Activated CD4-positive, alpha-beta T cell treated with anti-CD3 and anti-CD28 coated beads, Interleukin-2, amount 10 ng/mL, durations not matched to agents 24 days and 14 days (primary cell): ENCODE measurements around the gene SCML2. TPM values are rescaled to one million over a fixed set of nuclear protein-coding genes. Genes with fewer than 3 reads are reported as not detected.
"Not testable (repeated sequence)": the region's sequence is repeated elsewhere in the genome, so short reads cannot be mapped to it uniquely, and the experiment has no call there.

Experiments used
- DNase-seq: peaks from one replicate; pipeline ENCODE4 v3.0.0; 2022
- H3K27ac Mint-ChIP-seq: one replicate; pipeline ENCODE4 v1.8.0; 2022; ENCODE audit warnings: mild to moderate bottlenecking, mixed read lengths
- H3K27me3 Mint-ChIP-seq: one replicate; pipeline ENCODE4 v1.8.0; 2022; ENCODE audit warnings: mixed read lengths
- H3K36me3 Mint-ChIP-seq: one replicate; pipeline ENCODE4 v1.8.0; 2022; ENCODE audit warnings: low read depth, mild to moderate bottlenecking, mixed read lengths
- H3K4me1 Mint-ChIP-seq: one replicate; pipeline ENCODE4 v1.8.0; 2021; ENCODE audit warnings: mixed read lengths
- H3K4me3 Mint-ChIP-seq: one replicate; pipeline ENCODE4 v1.8.0; 2022; ENCODE audit warnings: mild to moderate bottlenecking, moderate library complexity, mixed read lengths
- H3K9me3 Mint-ChIP-seq: one replicate; pipeline ENCODE4 v1.8.0; 2021; ENCODE audit warnings: mixed read lengths
- intact Hi-C: fragments of 100-400 bp; cut with micrococcal nuclease; formaldehyde crosslinking; loops from one replicate; pipeline ENCODE4 v1.15.1; 2023
- total RNA-seq: library from RNA; stranded (reverse); gene quantifications from 2 replicates; pipeline ENCODE4 v1.2.3, GENCODE V29; 2022

The SCML2 gene
- 2.9 and 3.3 TPM in 2 replicates for total RNA-seq

- peak within 1 kb of the TSS; percentile 75 for H3K4me3 Mint-ChIP-seq
- peak within 1 kb of the TSS; percentile 69 for H3K27ac Mint-ChIP-seq
- H3K4me1 Mint-ChIP-seq, result peaks cover 2% of the 10 kb centered on the region
- H3K27me3 Mint-ChIP-seq, result peaks cover 33% of the 10 kb centered on the region
- H3K9me3 Mint-ChIP-seq, result no peaks in the 10 kb centered on the region
- no peaks in the 10 kb centered on the region for H3K36me3 Mint-ChIP-seq
- DNase-seq, result peak; percentile 79
- intact Hi-C loops, result no loop called here
Measured at GRCh38 chrX:18354369-18355223, at the start of gene SCML2. TSS of gene SCML2 (minus strand) at chrX:18354688. CDS start at chrX:18334071, 20,617 bp downstream.

- intact Hi-C loops, result no loop called here
- Mint-ChIP-seq H3K4me3 (no peak overlapping the region), H3K9me3 (no peaks in the 10 kb centered on the region), H3K36me3 (no peaks in the 10 kb centered on the region), H3K27ac (no peak overlapping the region), H3K4me1 (no peaks in the 10 kb centered on the region), H3K27me3 (no peaks in the 10 kb centered on the region)
- DNase-seq, result no peak
Measured at GRCh38 chrX:18401848-18402213, 47.3 kb upstream of the SCML2 start.

- no peak overlapping the region for H3K4me3 Mint-ChIP-seq
- no peak overlapping the region for H3K27ac Mint-ChIP-seq
- no peaks in the 10 kb centered on the region for H3K27me3 Mint-ChIP-seq
- H3K9me3 Mint-ChIP-seq, result no peaks in the 10 kb centered on the region
- H3K36me3 Mint-ChIP-seq, result no peaks in the 10 kb centered on the region
- intact Hi-C loops, result loop anchor here (10.0 kb wide), 1 partner anchor 500 kb away; no protein-coding TSS in a partner anchor
- peaks cover 4% of the 10 kb centered on the region for H3K4me1 Mint-ChIP-seq
- DNase-seq, result no peak
Measured at GRCh38 chrX:18394477-18394876, 40.0 kb upstream of the SCML2 start.

- H3K9me3 Mint-ChIP-seq, result no peaks in the 10 kb centered on the region
- H3K4me3 Mint-ChIP-seq, result no peak overlapping the region
- H3K27me3 Mint-ChIP-seq, result no peaks in the 10 kb centered on the region
- intact Hi-C loops, result loop anchor here (1.0 to 10.0 kb wide), 2 partner anchors 504 to 943 kb away; no protein-coding TSS in a partner anchor
- no peaks in the 10 kb centered on the region for H3K36me3 Mint-ChIP-seq
- peak; percentile 85 for DNase-seq
- no peak overlapping the region for H3K27ac Mint-ChIP-seq
- H3K4me1 Mint-ChIP-seq, result peaks cover 4% of the 10 kb centered on the region
Measured at GRCh38 chrX:18390941-18391538, 36.6 kb upstream of the SCML2 start.

GRCh38 chrX:18389966-18390365 lies 35.5 kb upstream of the SCML2 start:
- intact Hi-C loops, result loop anchor here (10.0 kb wide), 1 partner anchor 505 kb away; no protein-coding TSS in a partner anchor
- Mint-ChIP-seq H3K4me1 (peaks cover 4% of the 10 kb centered on the region), H3K4me3 (no peak overlapping the region), H3K9me3 (no peaks in the 10 kb centered on the region), H3K27ac (no peak overlapping the region), H3K36me3 (no peaks in the 10 kb centered on the region), H3K27me3 (no peaks in the 10 kb centered on the region)
- DNase-seq, result no peak

GRCh38 chrX:18377796-18378195 lies 23.3 kb upstream of the SCML2 start:
- H3K4me1 Mint-ChIP-seq, result no peaks in the 10 kb centered on the region
- intact Hi-C loops, result loop anchor here (5.0 kb wide), 2 partner anchors 590 to 630 kb away; no protein-coding TSS in a partner anchor
- peak; percentile 70 for DNase-seq
- no peaks in the 10 kb centered on the region for H3K36me3 Mint-ChIP-seq
- H3K9me3 Mint-ChIP-seq, result no peaks in the 10 kb centered on the region
- peaks cover 1% of the 10 kb centered on the region for H3K27me3 Mint-ChIP-seq
- no peak overlapping the region for H3K27ac Mint-ChIP-seq
- no peak overlapping the region for H3K4me3 Mint-ChIP-seq

- not testable (repeated sequence) for DNase-seq, H3K4me3 Mint-ChIP-seq, H3K27me3 Mint-ChIP-seq, H3K27ac Mint-ChIP-seq, H3K36me3 Mint-ChIP-seq, H3K9me3 Mint-ChIP-seq, H3K4me1 Mint-ChIP-seq
- intact Hi-C loops, result loop anchor here (5.0 kb wide), 2 partner anchors 588 to 628 kb away; no protein-coding TSS in a partner anchor
Measured at GRCh38 chrX:18375131-18375805, 20.8 kb upstream of the SCML2 start.

- DNase-seq, intact Hi-C loops, H3K27me3 Mint-ChIP-seq, H3K4me1 Mint-ChIP-seq, H3K27ac Mint-ChIP-seq, H3K9me3 Mint-ChIP-seq, H3K36me3 Mint-ChIP-seq, H3K4me3 Mint-ChIP-seq: not testable (repeated sequence)
Measured at GRCh38 chrX:18369096-18369495, 14.6 kb upstream of the SCML2 start.

GRCh38 chrX:18368402-18368801 lies 13.9 kb upstream of the SCML2 start:
- no peaks in the 10 kb centered on the region for H3K36me3 Mint-ChIP-seq
- peaks cover 4% of the 10 kb centered on the region for H3K27me3 Mint-ChIP-seq
- H3K9me3 Mint-ChIP-seq, result no peaks in the 10 kb centered on the region
- DNase-seq, result no peak
- H3K27ac Mint-ChIP-seq, result no peak overlapping the region
- H3K4me3 Mint-ChIP-seq, result no peak overlapping the region
- H3K4me1 Mint-ChIP-seq, result no peaks in the 10 kb centered on the region
- intact Hi-C loops, result no loop called here

- no peak for DNase-seq
- no peak overlapping the region for H3K4me3 Mint-ChIP-seq
- no peaks in the 10 kb centered on the region for H3K36me3 Mint-ChIP-seq
- peaks cover 13% of the 10 kb centered on the region for H3K27me3 Mint-ChIP-seq
- no peaks in the 10 kb centered on the region for H3K4me1 Mint-ChIP-seq
- no peaks in the 10 kb centered on the region for H3K9me3 Mint-ChIP-seq
- no peak overlapping the region for H3K27ac Mint-ChIP-seq
- intact Hi-C loops, result no loop called here
Measured at GRCh38 chrX:18360867-18361266, 6.4 kb upstream of the SCML2 start.

GRCh38 chrX:18353931-18354368 lies 538 bp downstream of the SCML2 start:
- Mint-ChIP-seq H3K27me3 (peaks cover 36% of the 10 kb centered on the region), H3K4me3 (peak overlapping the region; percentile 75), H3K36me3 (no peaks in the 10 kb centered on the region), H3K4me1 (peaks cover 2% of the 10 kb centered on the region), H3K27ac (no peak overlapping the region), H3K9me3 (no peaks in the 10 kb centered on the region)
- intact Hi-C loops, result no loop called here
- DNase-seq, result peak; percentile 63

GRCh38 chrX:18351784-18352183 lies 2.7 kb downstream of the SCML2 start:
- Mint-ChIP-seq H3K4me1 (peaks cover 2% of the 10 kb centered on the region), H3K27me3 (peaks cover 26% of the 10 kb centered on the region), H3K36me3 (no peaks in the 10 kb centered on the region), H3K9me3 (no peaks in the 10 kb centered on the region), H3K27ac (no peak overlapping the region), H3K4me3 (no peak overlapping the region)
- DNase-seq, result no peak
- intact Hi-C loops, result no loop called here

- Mint-ChIP-seq H3K9me3 (no peaks in the 10 kb centered on the region), H3K27me3 (peaks cover 11% of the 10 kb centered on the region), H3K36me3 (no peaks in the 10 kb centered on the region), H3K4me3 (no peak overlapping the region), H3K4me1 (no peaks in the 10 kb centered on the region), H3K27ac (no peak overlapping the region)
- no peak for DNase-seq
- intact Hi-C loops, result no loop called here
Measured at GRCh38 chrX:18348047-18348446, 6.4 kb downstream of the SCML2 start.

GRCh38 chrX:18309401-18309800 lies 45.1 kb downstream of the SCML2 start:
- no peaks in the 10 kb centered on the region for H3K9me3 Mint-ChIP-seq
- no peak for DNase-seq
- H3K27me3 Mint-ChIP-seq, result no peaks in the 10 kb centered on the region
- no peak overlapping the region for H3K4me3 Mint-ChIP-seq
- no peaks in the 10 kb centered on the region for H3K4me1 Mint-ChIP-seq
- intact Hi-C loops, result no loop called here
- H3K27ac Mint-ChIP-seq, result no peak overlapping the region
- H3K36me3 Mint-ChIP-seq, result no peaks in the 10 kb centered on the region
